Central memory CD8-positive, alpha-beta T cell (primary cell): ENCODE measurements around the gene SEMA3B.
"Not testable (repeated sequence)": the region's sequence is repeated elsewhere in the genome, so short reads cannot be mapped to it uniquely, and the experiment has no call there.

Experiments
- ATAC-seq: fragments of 150-1000 bp; cut with Tn5 transposase; replicated peaks from 2 replicates; pipeline ENCODE4 v1.10.0; 2022; ENCODE audit warnings: mild to moderate bottlenecking, moderate FRiP score, moderate number of reproducible peaks; ENCODE audit not compliant: poor library complexity, severe bottlenecking; ENCODE audit errors: extremely low read depth
- DNase-seq, 2 donors: peaks; one replicate each; pipeline ENCODE4 v3.0.0; 2021; ENCODE audit warnings: low spot score in 2 of 2
- H3K27ac Mint-ChIP-seq: one replicate; pipeline ENCODE4 v1.8.0; 2022; ENCODE audit warnings: low read depth, mild to moderate bottlenecking, moderate library complexity, mixed read lengths
- H3K27me3 Mint-ChIP-seq: one replicate; pipeline ENCODE4 v1.8.0; 2022; ENCODE audit warnings: mixed read lengths
- H3K36me3 Mint-ChIP-seq: one replicate; pipeline ENCODE4 v1.8.0; 2022; ENCODE audit warnings: mild to moderate bottlenecking, moderate library complexity, mixed read lengths; ENCODE audit not compliant: insufficient read depth
- H3K4me1 Mint-ChIP-seq: one replicate; pipeline ENCODE4 v1.8.0; 2022; ENCODE audit warnings: mixed read lengths
- H3K4me3 Mint-ChIP-seq: one replicate; pipeline ENCODE4 v1.8.0; 2022; ENCODE audit warnings: mild to moderate bottlenecking, moderate library complexity, mixed read lengths
- H3K9me3 Mint-ChIP-seq: one replicate; pipeline ENCODE4 v1.8.0; 2022; ENCODE audit warnings: mixed read lengths

The SEMA3B gene

DNA sequence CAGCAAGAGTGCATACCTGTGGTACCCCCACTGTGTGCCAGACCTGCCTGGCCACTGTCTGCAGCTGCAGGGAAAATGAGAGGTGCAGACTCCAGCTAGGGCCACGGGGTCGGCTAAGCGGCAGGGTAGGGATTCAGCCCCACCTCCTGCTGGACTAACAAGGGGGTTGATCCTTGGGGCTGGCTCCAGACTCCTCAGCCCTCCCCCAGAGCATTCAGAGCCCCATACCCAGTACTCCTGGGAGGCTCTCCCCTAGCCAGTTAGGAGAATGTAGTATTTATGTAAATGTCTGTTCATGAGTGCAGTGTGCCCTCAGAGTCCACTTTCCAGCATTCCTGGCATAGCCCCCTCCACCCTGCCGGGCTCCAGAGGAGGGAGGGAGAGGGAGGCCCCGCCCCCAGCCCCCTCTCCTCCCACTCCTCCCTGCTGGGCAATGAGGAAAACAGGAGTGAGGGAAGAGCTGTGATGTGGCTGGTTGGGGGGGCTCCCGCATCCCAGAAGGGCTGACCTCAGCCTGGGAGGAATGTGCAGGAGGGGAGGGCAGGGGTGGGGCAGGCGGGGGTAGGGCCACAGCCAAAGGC is 4.5 kb upstream of the SEMA3B start:
- Mint-ChIP-seq H3K4me1 (peaks cover 6% of the 10 kb centered on the region), H3K36me3 (peaks cover 10% of the 10 kb centered on the region), H3K27ac (no peak overlapping the region), H3K9me3 (no peaks in the 10 kb centered on the region), H3K4me3 (no peak overlapping the region), H3K27me3 (no peaks in the 10 kb centered on the region)
- DNase-seq (no peak), ATAC-seq (no peak)

DNA sequence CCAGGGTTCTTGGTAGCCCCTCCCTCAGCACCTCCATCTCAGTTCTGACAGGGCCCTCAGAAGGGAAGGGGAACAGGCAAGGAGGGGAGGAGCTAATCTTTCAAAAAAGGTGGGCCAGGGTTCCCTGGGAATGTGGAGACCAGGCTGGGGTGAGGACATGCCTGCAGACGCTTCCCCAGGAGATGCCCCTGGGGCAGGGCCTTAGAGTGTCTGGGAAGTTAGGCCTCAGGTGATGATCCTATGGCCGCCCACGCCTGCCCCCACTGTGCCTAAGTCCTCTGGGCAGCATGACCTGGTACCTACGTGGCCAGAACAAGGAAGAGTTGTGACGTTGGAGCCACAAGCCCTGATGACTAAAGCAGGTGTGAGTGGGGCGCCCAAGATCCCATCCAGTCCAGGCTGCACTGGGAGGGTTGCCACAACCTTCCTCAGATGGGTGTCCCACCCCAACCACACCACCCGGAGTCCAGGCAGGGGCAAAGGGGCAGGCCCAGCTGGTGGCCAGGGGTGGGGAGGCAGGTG is 3.9 kb upstream of the SEMA3B start:
- H3K27ac Mint-ChIP-seq: no peak overlapping the region
- peaks cover 5% of the 10 kb centered on the region for H3K36me3 Mint-ChIP-seq
- peaks cover under 1% of the 10 kb centered on the region for H3K4me1 Mint-ChIP-seq
- H3K27me3 Mint-ChIP-seq: no peaks in the 10 kb centered on the region
- no peak for ATAC-seq
- H3K4me3 Mint-ChIP-seq: no peak overlapping the region
- no peak for DNase-seq
- H3K9me3 Mint-ChIP-seq: no peaks in the 10 kb centered on the region

GRCh38 chr3:50265571-50265970 is 3.4 kb upstream of the SEMA3B start:
- H3K36me3 Mint-ChIP-seq: peaks cover 2% of the 10 kb centered on the region
- H3K4me1 Mint-ChIP-seq: no peaks in the 10 kb centered on the region
- ATAC-seq (no peak), DNase-seq (no peak)
- no peak overlapping the region for H3K27ac Mint-ChIP-seq
- no peaks in the 10 kb centered on the region for H3K9me3 Mint-ChIP-seq
- no peak overlapping the region for H3K4me3 Mint-ChIP-seq
- no peaks in the 10 kb centered on the region for H3K27me3 Mint-ChIP-seq

- no peaks in the 10 kb centered on the region for H3K9me3 Mint-ChIP-seq
- H3K4me1 Mint-ChIP-seq: no peaks in the 10 kb centered on the region
- H3K27me3 Mint-ChIP-seq: no peaks in the 10 kb centered on the region
- ATAC-seq (no peak), DNase-seq (no peak)
- H3K36me3 Mint-ChIP-seq: peaks cover 2% of the 10 kb centered on the region
- H3K27ac Mint-ChIP-seq: no peak overlapping the region
- H3K4me3 Mint-ChIP-seq: no peak overlapping the region
Measured at GRCh38 chr3:50266017-50266416, 2.9 kb upstream of the SEMA3B start.

DNA sequence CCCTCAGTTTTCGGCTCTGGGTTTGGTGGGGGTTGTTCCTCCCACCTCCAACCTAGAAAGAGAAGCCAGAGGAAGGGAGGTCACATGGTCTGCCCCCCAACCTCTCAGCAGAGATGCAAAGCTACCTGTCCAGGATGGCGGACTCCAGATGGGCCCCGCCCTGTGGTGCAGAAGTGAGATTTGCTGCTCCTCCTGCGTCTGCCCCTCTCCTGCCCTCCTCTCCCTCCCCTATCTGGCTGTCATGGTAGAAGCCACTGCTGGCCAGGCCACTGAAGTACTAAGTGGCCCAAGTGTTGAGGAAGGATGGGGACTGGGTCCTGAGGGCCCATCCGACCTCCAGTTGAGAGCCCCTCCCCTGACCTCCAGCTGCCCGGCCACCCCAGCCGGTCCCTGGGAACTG is 2.1 kb upstream of the SEMA3B start:
- Mint-ChIP-seq H3K36me3 (peaks cover 4% of the 10 kb centered on the region), H3K27ac (no peak overlapping the region), H3K4me1 (no peaks in the 10 kb centered on the region), H3K27me3 (no peaks in the 10 kb centered on the region), H3K4me3 (no peak overlapping the region), H3K9me3 (no peaks in the 10 kb centered on the region)
- DNase-seq: no peak
- ATAC-seq: no peak

DNA sequence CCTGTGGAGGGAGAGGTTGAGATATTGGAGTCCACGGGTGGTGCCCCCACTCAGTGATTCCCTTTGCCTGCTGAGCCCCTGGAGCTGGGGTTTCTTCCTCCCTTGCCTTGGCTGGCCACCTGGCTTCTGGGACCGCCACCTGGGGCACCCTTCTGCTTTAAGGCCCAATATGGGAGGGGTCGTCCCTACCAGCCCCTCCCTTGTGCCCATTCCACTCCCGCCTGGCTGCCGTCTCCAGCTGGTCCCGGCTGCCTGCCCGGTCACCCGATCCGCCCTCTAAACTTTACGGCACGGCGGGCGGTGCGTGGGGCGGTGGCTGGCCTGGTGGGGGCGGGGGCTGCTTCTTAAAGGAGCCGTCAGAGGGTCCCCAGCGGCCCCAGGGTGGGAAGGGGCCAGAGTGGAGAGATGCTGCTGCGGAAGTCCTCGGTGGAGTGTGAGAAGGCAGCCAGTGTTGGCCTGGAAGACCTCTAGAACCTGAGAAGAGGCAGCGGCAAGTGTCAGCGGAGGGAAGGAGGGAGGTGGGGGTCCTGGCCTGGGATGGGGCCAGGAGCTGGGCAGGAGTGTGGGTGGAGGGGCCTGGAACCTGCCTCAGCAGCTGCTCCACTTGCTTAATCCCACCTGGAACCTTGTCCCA is 1.6 kb upstream of the SEMA3B start:
- no peak for DNase-seq
- H3K36me3 Mint-ChIP-seq: peaks cover 5% of the 10 kb centered on the region
- no peaks in the 10 kb centered on the region for H3K9me3 Mint-ChIP-seq
- H3K4me1 Mint-ChIP-seq: no peaks in the 10 kb centered on the region
- no peak for ATAC-seq
- no peak overlapping the region for H3K4me3 Mint-ChIP-seq
- no peak overlapping the region for H3K27ac Mint-ChIP-seq
- H3K27me3 Mint-ChIP-seq: no peaks in the 10 kb centered on the region

- peaks cover 9% of the 10 kb centered on the region for H3K36me3 Mint-ChIP-seq
- no peaks in the 10 kb centered on the region for H3K9me3 Mint-ChIP-seq
- peaks cover 6% of the 10 kb centered on the region for H3K4me1 Mint-ChIP-seq
- peaks cover 7% of the 10 kb centered on the region for H3K27me3 Mint-ChIP-seq
- no peak overlapping the region for H3K27ac Mint-ChIP-seq
- H3K4me3 Mint-ChIP-seq: no peak overlapping the region
- DNase-seq (no peak), ATAC-seq (no peak)
Measured at GRCh38 chr3:50268276-50268675, 671 bp upstream of the SEMA3B start.

- Mint-ChIP-seq H3K4me1 (peaks cover 12% of the 10 kb centered on the region), H3K27ac (no peak overlapping the region), H3K9me3 (no peaks in the 10 kb centered on the region), H3K4me3 (no peak overlapping the region), H3K36me3 (peaks cover 13% of the 10 kb centered on the region), H3K27me3 (peaks cover 16% of the 10 kb centered on the region)
- no peak for DNase-seq
- no peak for ATAC-seq
Measured at GRCh38 chr3:50269460-50269859, 513 bp downstream of the SEMA3B start.

DNA sequence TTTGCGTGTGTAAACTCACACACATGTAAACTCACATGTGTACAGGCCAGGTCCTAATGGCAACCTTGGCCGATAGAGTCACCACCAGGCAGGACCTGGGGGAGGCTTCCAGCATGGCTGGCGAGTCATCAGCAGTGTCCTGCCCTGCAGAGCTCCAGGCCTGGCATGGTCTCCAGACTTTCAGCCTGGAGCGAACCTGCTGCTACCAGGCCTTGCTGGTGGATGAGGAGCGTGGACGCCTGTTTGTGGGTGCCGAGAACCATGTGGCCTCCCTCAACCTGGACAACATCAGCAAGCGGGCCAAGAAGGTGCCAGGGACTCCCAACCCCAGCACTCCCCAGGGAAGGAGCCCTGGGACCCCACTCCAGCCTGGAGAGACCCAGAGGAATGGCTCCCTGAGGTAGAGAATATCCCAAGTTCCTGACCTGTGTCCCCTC is 1.0 kb downstream of the SEMA3B start:
- H3K27ac Mint-ChIP-seq: no peak overlapping the region
- no peak overlapping the region for H3K4me3 Mint-ChIP-seq
- H3K27me3 Mint-ChIP-seq: peaks cover 22% of the 10 kb centered on the region
- ATAC-seq (no peak), DNase-seq (no peak)
- peaks cover 13% of the 10 kb centered on the region for H3K36me3 Mint-ChIP-seq
- no peaks in the 10 kb centered on the region for H3K9me3 Mint-ChIP-seq
- peaks cover 16% of the 10 kb centered on the region for H3K4me1 Mint-ChIP-seq

DNA sequence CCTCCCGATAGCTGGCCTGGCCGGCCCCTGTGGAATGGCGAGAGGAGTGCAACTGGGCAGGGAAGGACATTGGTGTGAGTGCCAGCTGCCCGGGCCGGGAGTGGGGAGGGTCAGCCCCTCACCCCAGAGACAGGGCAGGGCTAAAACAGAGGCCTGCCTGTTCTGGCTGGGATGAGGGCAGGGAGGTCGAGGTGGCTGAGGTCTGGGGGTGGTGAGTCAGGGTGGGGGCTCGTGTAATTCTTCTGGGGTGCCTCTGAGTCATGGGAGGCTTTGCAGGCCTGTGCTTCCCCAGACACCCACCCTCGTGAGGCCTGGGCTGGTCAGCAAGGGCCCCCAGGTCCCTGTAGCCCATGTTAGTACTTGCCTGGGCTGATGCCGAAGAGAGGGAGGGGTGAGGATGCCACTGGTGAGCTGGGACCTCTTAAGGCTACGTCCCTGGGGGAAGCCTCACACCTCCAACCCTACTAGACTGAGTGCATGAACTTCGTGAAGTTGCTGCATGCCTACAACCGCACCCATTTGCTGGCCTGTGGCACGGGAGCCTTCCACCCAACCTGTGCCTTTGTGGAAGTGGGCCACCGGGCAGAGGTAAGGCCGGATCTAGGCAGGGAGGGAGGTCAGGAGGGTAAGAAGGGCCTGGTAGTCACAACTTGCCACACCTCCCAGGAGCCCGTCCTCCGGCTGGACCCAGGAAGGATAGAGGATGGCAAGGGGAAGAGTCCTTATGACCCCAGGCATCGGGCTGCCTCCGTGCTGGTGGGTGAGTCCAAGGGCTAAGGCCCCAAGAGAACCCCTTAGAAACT is 1.7 kb downstream of the SEMA3B start:
- DNase-seq (no peak), ATAC-seq (no peak)
- H3K36me3 Mint-ChIP-seq: peaks cover 13% of the 10 kb centered on the region
- H3K4me1 Mint-ChIP-seq: peaks cover 18% of the 10 kb centered on the region
- H3K4me3 Mint-ChIP-seq: no peak overlapping the region
- no peaks in the 10 kb centered on the region for H3K9me3 Mint-ChIP-seq
- H3K27ac Mint-ChIP-seq: no peak overlapping the region
- peaks cover 28% of the 10 kb centered on the region for H3K27me3 Mint-ChIP-seq

GRCh38 chr3:50271314-50271936 is 2.5 kb downstream of the SEMA3B start:
- Mint-ChIP-seq H3K27me3 (peaks cover 36% of the 10 kb centered on the region), H3K4me3 (no peak overlapping the region), H3K36me3 (peaks cover 13% of the 10 kb centered on the region), H3K9me3 (no peaks in the 10 kb centered on the region), H3K27ac (no peak overlapping the region), H3K4me1 (peaks cover 25% of the 10 kb centered on the region)
- ATAC-seq (no peak), DNase-seq (no peak)

GRCh38 chr3:50272538-50272910 is 3.6 kb downstream of the SEMA3B start:
- peaks cover 10% of the 10 kb centered on the region for H3K36me3 Mint-ChIP-seq
- not testable (repeated sequence) for H3K27ac Mint-ChIP-seq, DNase-seq, ATAC-seq, H3K4me3 Mint-ChIP-seq, H3K9me3 Mint-ChIP-seq
- peaks cover 42% of the 10 kb centered on the region for H3K27me3 Mint-ChIP-seq
- H3K4me1 Mint-ChIP-seq: peaks cover 25% of the 10 kb centered on the region
